ENCODE results near the gene GLDC.

GRCh38 chr9:6484210-6484609, 161.3 kb downstream of the GLDC start:
- TF ChIP-seq CTCF (IDR thresholded peaks at IDR 0.05; ENCODE audit: low read depth, low read length) (no peak), POLR2A (IDR thresholded peaks at IDR 0.05; ENCODE audit: extremely low read depth, insufficient read length) (no peak)
